Measurements from ENCODE around the gene RREB1. TPM values are rescaled to one million over a fixed set of nuclear protein-coding genes. Genes with fewer than 3 reads are reported as not detected.

Gene RREB1
- total and polyA plus RNA-seq, 2 donors (not counting 3 experiments of a cell fraction or from before 2014, with no cell fraction given): 3.7 to 33.0 TPM

- H4K20me1 ChIP-seq (replicated peaks; ENCODE audit: control insufficient read depth, extremely low read depth, insufficient read depth, low read length): no peaks in the 10 kb centered on the region
- BruUV-seq (replicated peaks): no TSS peak
- H3K27ac ChIP-seq (ENCODE audit: insufficient read depth, low read depth, low read length): no peak overlapping the region
- FAIRE-seq: no peak
- peaks cover 28% of the 10 kb centered on the region for H3K4me1 ChIP-seq (ENCODE audit: control insufficient read depth, extremely low read depth, insufficient read depth, low read length)
- no peaks in the 10 kb centered on the region for H3K36me3 ChIP-seq (ENCODE audit: control insufficient read depth in 2 of 2, extremely low read depth in 1 of 2, insufficient read depth in 2 of 2, low read length in 2 of 2)
- H3K9me1 ChIP-seq (replicated peaks; ENCODE audit: control insufficient read depth, extremely low read depth, insufficient read depth, low read length): no peaks in the 10 kb centered on the region
- H3K9ac ChIP-seq (replicated peaks; ENCODE audit: extremely low read depth, insufficient read depth, low read length): no peak overlapping the region
- ChIA-PET CTCF (interaction anchor here (1.2 to 1.9 kb wide), 2 partner anchors 15 to 463 kb away, joined by 3 to 5 read pairs; no protein-coding TSS in a partner anchor), POLR2A (interaction anchor here (0.5 kb wide), 1 partner anchor 129 kb away, joined by 4 read pairs; no protein-coding TSS in a partner anchor)
- DNase-seq (ENCODE audit: low read depth, low spot score): no peak
- no peak overlapping the region for H3K4me3 ChIP-seq (replicated peaks in 1 of 3; ENCODE audit: insufficient read depth in 1 of 3, low read depth in 1 of 3, low read length in 3 of 3)
- TF ChIP-seq MAX (IDR thresholded peaks at IDR 0.05; ENCODE audit: insufficient read depth, insufficient read length): no peak
- TF ChIP-seq POLR2AphosphoS5 (IDR thresholded peaks at IDR 0.05; ENCODE audit: insufficient read depth, low read depth, low read length): no peak
- TF ChIP-seq JUN (IDR thresholded peaks at IDR 0.05; ENCODE audit: borderline replicate concordance, insufficient read depth, insufficient read length, low read depth): no peak
- TF ChIP-seq MYC (IDR thresholded peaks at IDR 0.05; ENCODE audit: low read depth, low read length): no peak
- TF ChIP-seq EZH2 (IDR thresholded peaks at IDR 0.05; ENCODE audit: borderline replicate concordance, low read depth, low read length, severe bottlenecking): no peak
- no peak for TF ChIP-seq GATA2 (IDR thresholded peaks at IDR 0.05; ENCODE audit: insufficient read depth, insufficient read length, low read depth, low read length)
- no peak for TF ChIP-seq CTCF (IDR thresholded peaks at IDR 0.05; ENCODE audit: extremely low read depth in 1 of 2, insufficient read depth in 1 of 2, low read depth in 1 of 2, low read length in 2 of 2)
- TF ChIP-seq POLR2A (IDR thresholded peaks at IDR 0.05; ENCODE audit: low read depth, low read length): no peak
- no peak for TF ChIP-seq FOS (IDR thresholded peaks at IDR 0.05; ENCODE audit: borderline replicate concordance, insufficient read depth, low read length)
- H2AFZ ChIP-seq (ENCODE audit: low read depth, low read length): no peak overlapping the region
- H3K27me3 ChIP-seq (ENCODE audit: control insufficient read depth in 2 of 2, insufficient read depth in 2 of 2, low read length in 2 of 2): no peaks in the 10 kb centered on the region
- H3K9me3 ChIP-seq (replicated peaks; ENCODE audit: control insufficient read depth, insufficient read depth, low read length): no peaks in the 10 kb centered on the region
- dilution Hi-C loops (cut with MboI; ENCODE audit: extremely low pct_ligation_motif_present, low sequenced_read_pairs): no loop called here
- intact Hi-C loops (cut with micrococcal nuclease): loop anchor here (2.0 to 5.0 kb wide), 2 partner anchors 31 to 453 kb away; no protein-coding TSS in a partner anchor
- H3K4me2 ChIP-seq (ENCODE audit: insufficient read depth, low read length): peak overlapping the region; percentile 66
- peaks cover 66% of the 10 kb centered on the region for H3K79me2 ChIP-seq (ENCODE audit: control insufficient read depth, insufficient read depth, low read length)
Observed at GRCh38 chr6:7139835-7140470, 32.2 kb downstream of the RREB1 start.

All from endothelial cell of umbilical vein (primary cell).